Breast epithelium (tissue), 4 donors: ENCODE measurements around the gene RELN. TPM values are rescaled to one million over a fixed set of nuclear protein-coding genes. Genes with fewer than 3 reads are reported as not detected.

Experiments used
- DNase-seq, 2 donors: peaks; one replicate each; pipeline ENCODE4 v3.0.0-alpha.2; 2019; ENCODE audit warnings: low spot score in 2 of 2
- H3K27ac ChIP-seq, 2 donors: fragments of 200-600 bp; sonication (generic) in 1 of 2; one replicate each; pipeline ENCODE4 v1.5.1; 2016 to 2019; ENCODE audit warnings: mild to moderate bottlenecking in 1 of 2
- H3K27me3 ChIP-seq, 2 donors: fragments of 200-600 bp; sonication (generic) in 1 of 2; one replicate each; pipeline versions ENCODE4 v1.5.1 to v1.6.0; 2017 to 2019; ENCODE audit warnings: control low read depth in 1 of 2, mild to moderate bottlenecking in 1 of 2
- H3K36me3 ChIP-seq: fragments of 200-600 bp; one replicate; pipeline ENCODE4 v1.5.1; 2019
- H3K4me1 ChIP-seq, 2 donors: fragments of 200-600 bp; sonication (generic); one replicate each; pipeline ENCODE4 v1.5.1; 2016 to 2019; ENCODE audit warnings: control low read depth in 1 of 2
- H3K4me3 ChIP-seq, 3 donors: fragments of 200-600 bp; sonication (generic); 1 replicate in 2 of 3; 2 replicates in 1 of 3; pipeline ENCODE4 v1.5.1; 2016 to 2019; ENCODE audit warnings: mild to moderate bottlenecking in 3 of 3, moderate library complexity in 2 of 3
- H3K9me3 ChIP-seq, 2 donors: fragments of 200-600 bp; sonication (generic) in 1 of 2; one replicate each; pipeline ENCODE4 v1.5.1; 2016 to 2019; ENCODE audit warnings: control low read depth in 1 of 2
- CTCF ChIP-seq, 3 donors: fragments of 450-650 bp; IDR thresholded peaks; one replicate each; pipeline ENCODE4 v1.5.1; 2016 to 2017; ENCODE audit warnings: antibody characterized with exemption in 3 of 3, mild to moderate bottlenecking in 3 of 3, moderate library complexity in 3 of 3
- POLR2A ChIP-seq: fragments of 450-650 bp; IDR thresholded peaks from one replicate; pipeline ENCODE4 v1.6.1; 2016; ENCODE audit warnings: antibody characterized with exemption, mild to moderate bottlenecking, moderate library complexity
- POLR2AphosphoS5 ChIP-seq, 3 donors: sonication (generic); formaldehyde crosslinking; IDR thresholded peaks; one replicate each; pipeline ENCODE4 v1.6.1; 2017; ENCODE audit warnings: antibody characterized with exemption in 3 of 3
- intact Hi-C: fragments of 100-400 bp; cut with DNase I; formaldehyde crosslinking; loops from one replicate; pipeline ENCODE4 v1.15.1; 2023; ENCODE audit warnings: low total_unique reads
- total RNA-seq, 3 donors: library from RNA; depleted of rRNA; stranded (reverse); fragments of >200 nt; gene quantifications; one replicate each; pipeline ENCODE4 v1.1.0, GENCODE V29; 2016

Gene RELN
- total RNA-seq, 3 donors from 2014 or later, result 3.0 to 9.8 (median 4.5) TPM

- H3K4me1 ChIP-seq, result no peaks in the 10 kb centered on the region
- no peaks in the 10 kb centered on the region for H3K27me3 ChIP-seq
- H3K4me3 ChIP-seq, result no peak overlapping the region
- no peak overlapping the region for H3K27ac ChIP-seq
- no peaks in the 10 kb centered on the region for H3K9me3 ChIP-seq
- TF ChIP-seq POLR2A (no peak), POLR2AphosphoS5 (IDR thresholded peaks at IDR 0.05) (no peak), CTCF (IDR thresholded peaks at IDR 0.05) (no peak)
- intact Hi-C loops, result no loop called here
- H3K36me3 ChIP-seq, result no peaks in the 10 kb centered on the region
- DNase-seq, result no peak
These were observed 261.4 kb downstream of the RELN start for GRCh38 chr7:103727982-103728610.

- DNase-seq, result no peak
- Histone ChIP-seq H3K36me3 (no peaks in the 10 kb centered on the region), H3K4me1 (no peaks in the 10 kb centered on the region), H3K27me3 (no peaks in the 10 kb centered on the region), H3K27ac (no peak overlapping the region), H3K9me3 (no peaks in the 10 kb centered on the region), H3K4me3 (no peak overlapping the region)
- no peak for TF ChIP-seq POLR2AphosphoS5 (IDR thresholded peaks at IDR 0.05)
- no peak for TF ChIP-seq CTCF (IDR thresholded peaks at IDR 0.05)
- no peak for TF ChIP-seq POLR2A
- intact Hi-C loops, result no loop called here
These were observed 270.4 kb downstream of the RELN start for GRCh38 chr7:103719070-103719469.

GRCh38 chr7:103718482-103719061 lies 270.9 kb downstream of the RELN start:
- H3K9me3 ChIP-seq, result no peaks in the 10 kb centered on the region
- intact Hi-C loops, result no loop called here
- H3K27ac ChIP-seq, result no peak overlapping the region
- H3K36me3 ChIP-seq, result no peaks in the 10 kb centered on the region
- H3K4me3 ChIP-seq, result no peak overlapping the region
- H3K4me1 ChIP-seq, result no peaks in the 10 kb centered on the region
- no peaks in the 10 kb centered on the region for H3K27me3 ChIP-seq
- TF ChIP-seq POLR2AphosphoS5 (IDR thresholded peaks at IDR 0.05) (no peak), POLR2A (no peak), CTCF (IDR thresholded peaks at IDR 0.05) (no peak)
- no peak for DNase-seq

- no peak for TF ChIP-seq POLR2A
- no peak for TF ChIP-seq POLR2AphosphoS5 (IDR thresholded peaks at IDR 0.05)
- no peak for TF ChIP-seq CTCF (IDR thresholded peaks at IDR 0.05)
These were observed 271.9 kb downstream of the RELN start for GRCh38 chr7:103717574-103717973.

GRCh38 chr7:103715376-103716120 lies 273.9 kb downstream of the RELN start:
- Histone ChIP-seq H3K27me3 (no peaks in the 10 kb centered on the region), H3K27ac (no peak overlapping the region), H3K36me3 (no peaks in the 10 kb centered on the region), H3K9me3 (no peaks in the 10 kb centered on the region), H3K4me3 (no peak overlapping the region), H3K4me1 (no peaks in the 10 kb centered on the region)
- intact Hi-C loops, result no loop called here
- TF ChIP-seq POLR2AphosphoS5 (IDR thresholded peaks at IDR 0.05) (no peak), POLR2A (no peak), CTCF (IDR thresholded peaks at IDR 0.05) (no peak)
- no peak for DNase-seq

More at GRCh38 chr7:103717574-103717973, 271.9 kb downstream of the RELN start:
- Histone ChIP-seq H3K27ac (no peak overlapping the region), H3K4me1 (no peaks in the 10 kb centered on the region), H3K36me3 (no peaks in the 10 kb centered on the region), H3K9me3 (no peaks in the 10 kb centered on the region), H3K4me3 (no peak overlapping the region), H3K27me3 (no peaks in the 10 kb centered on the region)
- intact Hi-C loops, result no loop called here
- DNase-seq, result no peak
